HEK293T (cell line): ENCODE data around the gene ADAMTS17.

Source experiments
- CTCF ChIA-PET: fragments of 350-600 bp; formaldehyde crosslinking; extraction: SDS; loops from one replicate; lab custom pipeline; 2021; ENCODE audit warnings: antibody characterized with exemption, inconsistent platforms; lab: Yijun Ruan, JAX
- POLR2A ChIA-PET: fragments of 350-600 bp; formaldehyde crosslinking; extraction: SDS; loops from one replicate; lab custom pipeline; 2020; ENCODE audit warnings: antibody characterized with exemption, inconsistent platforms; lab: Yijun Ruan, JAX
- DNase-seq: peaks from one replicate; pipeline ENCODE4 v3.0.0; 2012; ENCODE audit warnings: mixed read lengths; ENCODE audit errors: extremely low spot score
- ARNT ChIP-seq: fragments of 450-650 bp; IDR thresholded peaks from 2 replicates; pipeline ENCODE4 v1.6.1; 2017; ENCODE audit warnings: mild to moderate bottlenecking
- BHLHE40 ChIP-seq: fragments of 450-650 bp; IDR thresholded peaks from 2 replicates; pipeline ENCODE4 v1.6.1; 2016; ENCODE audit warnings: mild to moderate bottlenecking, moderate library complexity, borderline replicate concordance
- CTBP1 ChIP-seq: fragments of 450-650 bp; IDR thresholded peaks from 2 replicates; pipeline ENCODE4 v1.6.1; 2016; ENCODE audit warnings: borderline replicate concordance
- ELF4 ChIP-seq: fragments of 450-650 bp; IDR thresholded peaks from 2 replicates; pipeline ENCODE4 v1.6.1; 2017; ENCODE audit warnings: antibody characterized with exemption
- FOXA1 ChIP-seq: fragments of 450-650 bp; IDR thresholded peaks from 2 replicates; pipeline ENCODE4 v1.6.1; 2016; ENCODE audit warnings: mild to moderate bottlenecking
- FOXK2 ChIP-seq: fragments of 450-650 bp; IDR thresholded peaks from 2 replicates; pipeline ENCODE4 v1.6.1; 2016; ENCODE audit warnings: mild to moderate bottlenecking
- FOXM1 ChIP-seq: fragments of 450-650 bp; IDR thresholded peaks from 2 replicates; pipeline ENCODE4 v1.6.1; 2017; ENCODE audit warnings: mild to moderate bottlenecking, borderline replicate concordance
- HDGF ChIP-seq: fragments of 450-650 bp; IDR thresholded peaks from 2 replicates; pipeline ENCODE4 v1.6.1; 2017; ENCODE audit warnings: antibody characterized with exemption, borderline replicate concordance
- L3MBTL2 ChIP-seq: fragments of 450-650 bp; conservative IDR thresholded peaks from 2 replicates; pipeline ENCODE4 v1.6.1; 2016; ENCODE audit warnings: mild to moderate bottlenecking
- LEF1 ChIP-seq: fragments of 450-650 bp; IDR thresholded peaks from 2 replicates; pipeline ENCODE4 v1.6.1; 2017; ENCODE audit warnings: mild to moderate bottlenecking, borderline replicate concordance
- NFRKB ChIP-seq: fragments of 450-650 bp; IDR thresholded peaks from 2 replicates; pipeline ENCODE4 v1.6.1; 2016; ENCODE audit warnings: mild to moderate bottlenecking, moderate library complexity
- SP1 ChIP-seq: fragments of 450-650 bp; IDR thresholded peaks from 2 replicates; pipeline ENCODE4 v1.6.1; 2017
- SUZ12 ChIP-seq: fragments of 450-650 bp; IDR thresholded peaks from 2 replicates; pipeline ENCODE4 v1.6.1; 2016; ENCODE audit warnings: mild to moderate bottlenecking
- TARDBP ChIP-seq: fragments of 450-650 bp; IDR thresholded peaks from 2 replicates; pipeline ENCODE4 v1.6.1; 2016
- ZNF384 ChIP-seq: fragments of 450-650 bp; IDR thresholded peaks from 2 replicates; pipeline ENCODE4 v1.6.1; 2016
- TF ChIP-seq, protein P1 (sequence below): fragments of 450-650 bp; IDR thresholded peaks from 2 replicates; pipeline ENCODE4 v1.6.1; 2016

Gene ADAMTS17

GRCh38 chr15:100048736-100049135 lies 293.0 kb downstream of the ADAMTS17 start:
- TF ChIP-seq FOXA1 = no peak
- TF ChIP-seq TARDBP = no peak
- no peak for TF ChIP-seq ARNT
- TF ChIP-seq SUZ12 = no peak
- TF ChIP-seq, protein P1, sequence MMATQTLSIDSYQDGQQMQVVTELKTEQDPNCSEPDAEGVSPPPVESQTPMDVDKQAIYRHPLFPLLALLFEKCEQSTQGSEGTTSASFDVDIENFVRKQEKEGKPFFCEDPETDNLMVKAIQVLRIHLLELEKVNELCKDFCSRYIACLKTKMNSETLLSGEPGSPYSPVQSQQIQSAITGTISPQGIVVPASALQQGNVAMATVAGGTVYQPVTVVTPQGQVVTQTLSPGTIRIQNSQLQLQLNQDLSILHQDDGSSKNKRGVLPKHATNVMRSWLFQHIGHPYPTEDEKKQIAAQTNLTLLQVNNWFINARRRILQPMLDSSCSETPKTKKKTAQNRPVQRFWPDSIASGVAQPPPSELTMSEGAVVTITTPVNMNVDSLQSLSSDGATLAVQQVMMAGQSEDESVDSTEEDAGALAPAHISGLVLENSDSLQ = no peak
- no peak for TF ChIP-seq L3MBTL2
- TF ChIP-seq ZNF384 = no peak
- TF ChIP-seq NFRKB = no peak
- TF ChIP-seq SP1 = no peak
- TF ChIP-seq HDGF = no peak
- no peak for TF ChIP-seq BHLHE40
- no peak for TF ChIP-seq FOXM1
- no peak for TF ChIP-seq CTBP1
- no peak for TF ChIP-seq ELF4
- TF ChIP-seq FOXK2 = no peak
- no peak for TF ChIP-seq LEF1
- ChIA-PET CTCF (no interaction called here), POLR2A (no interaction called here)
- no peak for DNase-seq

DNA sequence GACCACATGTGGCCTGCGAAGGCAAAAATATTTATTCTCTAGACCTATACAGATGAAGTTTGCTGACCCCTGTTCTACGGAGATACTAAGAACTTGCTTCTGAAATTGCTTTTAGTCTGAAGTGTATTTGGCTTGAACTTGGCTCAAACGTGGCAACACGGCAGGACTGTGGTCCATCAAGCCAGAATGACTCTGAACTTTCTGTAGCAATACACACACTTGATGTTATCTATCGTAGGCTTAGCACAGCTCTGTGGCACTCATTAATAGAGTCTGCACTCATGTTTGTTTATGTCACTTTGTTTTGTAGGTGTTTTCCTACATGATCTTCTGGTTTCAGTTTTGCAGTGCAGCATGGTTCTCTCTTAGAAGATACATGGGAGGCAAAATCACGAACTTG lies 298.1 kb downstream of the ADAMTS17 start:
- ChIA-PET CTCF (no interaction called here), POLR2A (no interaction called here)
- no peak for TF ChIP-seq TARDBP
- no peak for TF ChIP-seq BHLHE40
- DNase-seq = no peak

DNA sequence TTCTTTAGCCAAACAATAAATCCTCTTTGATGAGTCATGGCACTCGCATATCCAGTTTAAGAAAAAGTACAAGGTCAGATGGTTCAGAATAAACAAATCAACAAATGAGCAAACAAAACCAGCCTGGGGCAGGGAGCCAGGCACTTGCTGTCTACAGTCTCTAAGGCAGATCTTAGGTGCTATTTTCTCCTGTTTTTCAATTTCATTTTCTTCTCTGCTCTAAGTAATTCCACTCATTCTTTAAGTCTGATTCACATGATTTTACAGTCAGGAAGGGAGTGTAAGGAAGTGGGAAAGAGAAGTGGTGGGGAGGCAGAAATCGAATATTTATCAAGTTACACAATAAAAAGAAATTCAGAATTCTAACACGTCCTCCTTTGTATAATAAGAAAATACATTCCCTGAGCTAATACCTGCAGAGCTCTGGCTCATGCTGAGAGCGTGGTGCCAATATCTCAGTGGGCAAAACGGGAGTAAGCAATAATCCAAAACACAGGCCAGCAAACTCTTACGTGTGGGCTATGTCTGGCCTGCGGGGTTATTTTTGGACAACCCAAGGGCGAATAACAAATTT lies 298.6 kb downstream of the ADAMTS17 start:
- TF ChIP-seq SP1 (no peak), L3MBTL2 (no peak), ARNT (no peak), BHLHE40 (no peak), ZNF384 (no peak), SUZ12 (no peak), NFRKB (no peak), CTBP1 (no peak), TARDBP (no peak)
- ChIA-PET POLR2A (no interaction called here), CTCF (no interaction called here)
- DNase-seq = no peak

DNA sequence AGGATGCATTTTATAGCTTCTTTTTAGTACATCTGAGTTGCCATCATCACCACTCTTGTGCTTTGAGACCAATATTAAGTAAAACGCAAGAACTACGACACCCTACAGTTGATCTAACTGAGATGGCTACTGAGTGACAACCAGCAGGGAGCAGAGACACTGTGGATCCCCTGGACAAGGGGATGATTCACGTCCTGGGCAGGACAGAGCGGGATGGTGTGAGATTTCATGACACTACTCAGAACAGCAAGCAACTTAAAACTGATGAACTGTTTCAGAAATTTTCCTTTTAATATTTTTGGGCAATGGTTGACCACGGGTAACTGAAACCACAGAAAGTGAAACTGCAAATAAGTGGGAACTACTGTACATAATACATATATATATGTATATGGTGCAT lies 299.2 kb downstream of the ADAMTS17 start:
- ChIA-PET CTCF (no interaction called here), POLR2A (no interaction called here)
- no peak for DNase-seq
- TF ChIP-seq ARNT (no peak), SP1 (no peak), LEF1 (no peak), HDGF (no peak), FOXA1 (no peak), SUZ12 (no peak), FOXK2 (no peak), TARDBP (no peak), BHLHE40 (no peak), NFRKB (no peak), L3MBTL2 (no peak), ELF4 (no peak)
- TF ChIP-seq, protein P1 = no peak

DNA sequence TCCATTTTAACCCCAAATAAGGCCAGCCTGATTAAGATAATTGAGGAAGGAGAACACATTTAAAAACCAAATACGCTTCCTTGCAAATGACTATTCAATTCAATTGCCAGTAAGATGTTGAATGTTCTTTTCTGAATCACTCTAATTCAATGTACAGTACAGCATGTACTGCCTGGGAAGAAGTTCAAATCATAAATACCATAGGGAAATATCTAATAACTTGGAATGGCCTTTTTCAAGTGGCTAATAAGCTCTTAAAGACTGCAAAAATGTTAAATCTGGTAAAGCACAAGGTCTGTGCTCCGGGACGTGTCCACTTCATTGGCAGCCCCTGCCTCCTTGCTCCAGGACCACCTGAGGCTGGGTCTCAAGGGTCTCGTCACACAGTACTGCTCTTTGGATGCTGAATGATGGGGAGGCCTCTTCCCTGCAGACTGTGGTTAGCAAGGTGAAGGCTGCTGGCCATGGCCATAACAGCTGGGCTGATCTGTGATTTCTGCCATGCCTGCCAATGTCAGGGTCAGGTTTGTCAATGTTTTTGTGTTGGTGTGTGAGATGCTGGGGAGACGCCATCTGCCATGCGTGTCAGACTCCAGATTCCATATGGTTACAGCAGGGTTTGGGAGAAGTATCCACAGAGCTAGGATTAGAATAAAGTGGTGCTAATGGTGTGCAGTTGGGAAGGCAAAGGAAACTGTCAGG lies 300.5 kb downstream of the ADAMTS17 start:
- CTCF ChIA-PET = no interaction called here
- no peak for DNase-seq
- TF ChIP-seq TARDBP (no peak), FOXA1 (no peak)
- POLR2A ChIA-PET = no interaction called here

GRCh38 chr15:100039994-100040393 lies 301.8 kb downstream of the ADAMTS17 start:
- CTCF ChIA-PET = no interaction called here
- TF ChIP-seq, protein P1 = no peak
- no peak for TF ChIP-seq TARDBP
- TF ChIP-seq ARNT = no peak
- TF ChIP-seq NFRKB = no peak
- TF ChIP-seq FOXA1 = no peak
- TF ChIP-seq BHLHE40 = no peak
- TF ChIP-seq FOXK2 = no peak
- TF ChIP-seq SP1 = no peak
- TF ChIP-seq HDGF = no peak
- POLR2A ChIA-PET = no interaction called here
- DNase-seq = no peak

DNA sequence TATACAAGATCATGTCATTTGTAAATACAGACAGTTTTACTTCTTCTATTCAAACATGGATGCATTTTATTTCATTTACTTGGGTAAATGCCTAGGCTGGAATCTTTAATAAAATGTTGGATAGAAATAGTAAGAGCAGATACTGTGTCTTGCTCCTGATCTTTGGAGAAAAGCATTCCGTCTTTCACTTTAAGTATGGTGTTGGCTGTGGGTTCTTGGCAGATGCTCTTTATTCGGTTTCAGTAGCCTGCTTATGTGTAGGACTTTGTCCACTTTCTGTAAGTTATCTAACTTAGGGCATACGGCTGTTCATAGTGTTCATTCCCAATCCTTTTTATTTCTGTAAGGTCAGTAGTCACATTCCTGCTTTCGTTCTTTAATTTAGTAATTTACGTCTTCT lies 303.0 kb downstream of the ADAMTS17 start:
- TF ChIP-seq, protein P1 = no peak
- TF ChIP-seq NFRKB (no peak), ELF4 (no peak), SUZ12 (no peak), TARDBP (no peak), L3MBTL2 (no peak)
- ChIA-PET POLR2A (no interaction called here), CTCF (no interaction called here)
- no peak for DNase-seq
